HG02759 (cell line): ENCODE data around the gene HAUS1.
"Not testable (repeated sequence)": the region's sequence is repeated elsewhere in the genome, so short reads cannot be mapped to it uniquely, and the experiment has no call there.

ENCODE experiments used
- ATAC-seq: cut with Tn5 transposase; IDR thresholded peaks from one replicate; pipeline ENCODE4 v1.9.1; 2021; ENCODE audit warnings: mild to moderate bottlenecking, moderate library complexity; ENCODE audit not compliant: unreplicated experiment

Gene HAUS1

GRCh38 chr18:46088501-46088900, 15.7 kb upstream of the HAUS1 start:
- not testable (repeated sequence) for ATAC-seq

- no peak for ATAC-seq
Measured at GRCh38 chr18:46095532-46095931, 8.7 kb upstream of the HAUS1 start.

- ATAC-seq, result no peak
Measured at GRCh38 chr18:46096651-46097300, 7.4 kb upstream of the HAUS1 start.

GRCh38 chr18:46097431-46097800, 6.8 kb upstream of the HAUS1 start:
- peak; percentile 24 for ATAC-seq

DNA sequence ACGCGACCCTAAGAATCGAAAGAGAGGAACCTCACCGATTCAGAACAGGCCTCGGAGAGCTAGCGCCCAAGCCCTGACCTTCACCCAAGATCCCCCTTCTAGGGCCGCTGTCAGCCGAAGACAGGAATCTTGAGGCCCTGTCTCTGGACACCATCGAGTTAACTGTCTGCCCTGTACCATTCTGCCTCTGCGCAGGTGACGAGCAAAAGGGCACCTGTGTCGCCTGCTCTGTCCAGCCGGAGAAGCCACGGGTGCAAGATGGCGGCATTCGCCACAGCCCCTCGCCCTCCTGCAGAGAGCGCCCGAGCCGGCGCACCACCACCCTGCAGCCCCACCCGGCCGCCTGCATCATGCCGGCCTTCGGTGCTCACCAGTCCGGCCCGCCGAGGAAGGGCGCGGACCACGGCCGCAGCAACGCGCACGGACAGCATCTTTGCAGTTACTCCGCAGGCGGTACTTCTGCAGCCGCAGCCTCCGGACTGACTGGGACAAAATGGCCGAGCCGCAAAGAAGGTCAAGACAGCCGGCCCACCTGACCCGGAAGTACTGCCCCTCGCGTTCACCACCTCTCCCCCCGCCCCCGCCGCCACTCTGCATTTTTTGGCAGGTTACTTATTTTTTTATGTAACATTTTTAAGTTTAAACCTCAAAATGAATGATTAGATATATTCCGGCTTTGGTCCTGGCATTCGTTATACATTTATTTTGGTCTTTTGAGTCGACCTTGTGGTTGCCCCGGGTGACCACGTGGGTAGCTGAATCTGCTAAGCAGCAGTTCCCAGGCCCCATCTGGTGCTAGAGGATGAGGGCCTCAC, 6.2 kb upstream of the HAUS1 start, which contains the start of gene ATP5F1A:
ATP5F1A (minus strand) TSS at position 496 of the 815 bp plus-strand sequence; CDS start at position 431, 65 bp downstream.
- ATAC-seq, result peak; percentile 87

- ATAC-seq, result no peak
Measured at GRCh38 chr18:46098616-46098933, 5.6 kb upstream of the HAUS1 start.

DNA sequence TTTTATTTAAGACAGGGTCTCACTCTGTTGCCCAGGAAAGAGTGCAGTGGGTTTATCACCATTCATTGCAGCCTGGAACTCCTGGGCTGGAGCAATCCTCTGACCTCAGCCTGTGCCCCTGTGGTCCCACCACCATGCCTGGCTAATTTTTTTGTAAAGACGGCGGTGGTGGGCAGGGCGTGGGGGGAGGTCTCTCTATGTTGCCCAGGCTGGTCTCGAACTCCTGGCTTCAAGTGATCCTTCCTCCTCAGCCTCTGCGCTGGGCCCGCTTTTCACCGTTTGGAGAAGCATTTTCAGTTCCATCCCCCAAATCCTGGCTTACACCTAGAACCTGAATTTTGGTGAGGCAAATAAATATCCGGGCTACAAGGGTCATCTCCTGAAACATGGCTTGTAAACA, 4.7 kb upstream of the HAUS1 start:
- ATAC-seq, result no peak

GRCh38 chr18:46109386-46109785, 5.2 kb downstream of the HAUS1 start:
- ATAC-seq, result no peak

GRCh38 chr18:46110406-46110805, 6.2 kb downstream of the HAUS1 start:
- ATAC-seq, result no peak

- ATAC-seq, result no peak
Measured at GRCh38 chr18:46113751-46114150, 9.6 kb downstream of the HAUS1 start.

DNA sequence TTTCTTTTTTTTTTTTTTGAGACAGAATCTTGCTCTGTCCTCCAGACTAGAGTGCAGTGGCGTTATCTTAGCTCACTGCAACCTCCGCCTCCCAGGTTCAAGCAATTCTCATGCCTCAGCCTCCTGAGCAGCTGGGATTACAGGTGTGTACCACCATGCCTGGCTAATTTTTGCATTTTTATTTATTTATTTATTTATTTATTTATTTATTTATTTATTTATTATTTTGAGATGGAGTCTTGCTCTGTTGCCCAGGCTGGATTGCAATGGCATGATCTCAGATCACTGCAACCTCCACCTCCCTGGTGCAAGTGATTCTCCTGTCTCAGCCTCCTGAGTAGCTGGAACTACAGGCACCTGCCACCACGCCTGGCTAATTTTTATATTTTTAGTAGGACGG, 22.4 kb downstream of the HAUS1 start:
- ATAC-seq, result not testable (repeated sequence)

GRCh38 chr18:46130061-46130460, 25.9 kb downstream of the HAUS1 start:
- no peak for ATAC-seq

GRCh38 chr18:46130549-46130948, 26.4 kb downstream of the HAUS1 start:
- not testable (repeated sequence) for ATAC-seq

- ATAC-seq, result no peak
Measured at GRCh38 chr18:46133534-46133933, 29.3 kb downstream of the HAUS1 start.

GRCh38 chr18:46134920-46135675, 30.9 kb downstream of the HAUS1 start:
- no peak for ATAC-seq

GRCh38 chr18:46140173-46140572, 36.0 kb downstream of the HAUS1 start:
- no peak for ATAC-seq

DNA sequence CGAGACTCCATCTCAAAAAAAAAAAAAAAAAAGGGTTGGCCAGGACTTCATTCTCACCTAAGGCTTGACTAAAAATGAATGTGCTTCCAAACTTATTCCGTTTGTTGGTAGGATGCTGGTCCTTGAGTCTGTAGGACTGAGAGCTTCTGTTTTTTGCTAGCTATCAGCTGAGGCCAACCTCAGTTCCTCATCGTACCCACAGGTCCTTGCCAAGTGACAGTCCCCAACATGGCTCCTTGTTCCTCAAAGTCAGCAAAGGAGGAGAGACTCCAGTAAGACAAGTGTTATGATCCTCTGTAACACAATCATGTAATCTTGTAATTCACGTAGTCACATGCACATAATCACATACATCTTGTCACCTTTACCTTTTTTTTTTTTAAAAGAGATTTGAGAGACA, 37.0 kb downstream of the HAUS1 start:
- no peak for ATAC-seq

- no peak for ATAC-seq
Measured at GRCh38 chr18:46148810-46149209, 44.6 kb downstream of the HAUS1 start.

DNA sequence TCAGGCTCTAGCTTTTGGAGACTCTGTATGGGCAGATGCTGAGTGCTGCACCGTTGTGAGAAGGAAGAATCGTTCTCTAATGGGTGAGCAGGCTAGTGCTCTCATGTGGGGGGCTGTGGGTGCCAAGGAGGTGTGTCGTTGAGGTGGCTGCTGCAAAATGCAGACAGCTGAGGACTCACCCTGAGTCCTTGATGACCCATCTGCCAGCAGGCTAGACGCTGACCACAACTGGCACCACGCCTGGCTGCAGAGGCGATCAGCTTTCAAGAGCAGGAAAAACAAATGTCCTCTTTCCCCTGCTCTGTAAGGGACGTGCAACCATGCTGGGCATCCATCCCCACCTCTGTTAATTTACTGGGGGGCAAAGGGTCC, 48.2 kb downstream of the HAUS1 start:
- ATAC-seq, result no peak

GRCh38 chr18:46152808-46153617, 48.8 kb downstream of the HAUS1 start:
- ATAC-seq, result no peak

- no peak for ATAC-seq
Measured at GRCh38 chr18:46155641-46156051, 51.5 kb downstream of the HAUS1 start.
